ENCODE measurements around the gene ASIC3. TPM values are rescaled to one million over a fixed set of nuclear protein-coding genes. Genes with fewer than 3 reads are reported as not detected.

The ASIC3 gene
- total RNA-seq, 2 donors from 2014 or later = 1.7 to 11.0 TPM

- no peaks in the 10 kb centered on the region for H3K27me3 ChIP-seq (replicated peaks; ENCODE audit: insufficient read depth)
- WGBS = 90% methylated on average over 5 of the region's 5 CpGs
- H3K4me3 ChIP-seq = no peak overlapping the region
- peaks cover 0 to 10% of the 10 kb centered on the region in 2 donors for H3K36me3 ChIP-seq
- peaks cover 4% of the 10 kb centered on the region for H3K4me1 ChIP-seq (replicated peaks)
- H3K27ac ChIP-seq = no peak overlapping the region
- no peaks in the 10 kb centered on the region for H3K9me3 ChIP-seq
- intact Hi-C loops (cut with DNase I) = no loop called here
- no peak for DNase-seq (ENCODE audit: low spot score)
- TF ChIP-seq POLR2A (IDR thresholded peaks at IDR 0.05) (no peak), POLR2AphosphoS5 (IDR thresholded peaks at IDR 0.05) (no peak)
- TF ChIP-seq, protein P1, sequence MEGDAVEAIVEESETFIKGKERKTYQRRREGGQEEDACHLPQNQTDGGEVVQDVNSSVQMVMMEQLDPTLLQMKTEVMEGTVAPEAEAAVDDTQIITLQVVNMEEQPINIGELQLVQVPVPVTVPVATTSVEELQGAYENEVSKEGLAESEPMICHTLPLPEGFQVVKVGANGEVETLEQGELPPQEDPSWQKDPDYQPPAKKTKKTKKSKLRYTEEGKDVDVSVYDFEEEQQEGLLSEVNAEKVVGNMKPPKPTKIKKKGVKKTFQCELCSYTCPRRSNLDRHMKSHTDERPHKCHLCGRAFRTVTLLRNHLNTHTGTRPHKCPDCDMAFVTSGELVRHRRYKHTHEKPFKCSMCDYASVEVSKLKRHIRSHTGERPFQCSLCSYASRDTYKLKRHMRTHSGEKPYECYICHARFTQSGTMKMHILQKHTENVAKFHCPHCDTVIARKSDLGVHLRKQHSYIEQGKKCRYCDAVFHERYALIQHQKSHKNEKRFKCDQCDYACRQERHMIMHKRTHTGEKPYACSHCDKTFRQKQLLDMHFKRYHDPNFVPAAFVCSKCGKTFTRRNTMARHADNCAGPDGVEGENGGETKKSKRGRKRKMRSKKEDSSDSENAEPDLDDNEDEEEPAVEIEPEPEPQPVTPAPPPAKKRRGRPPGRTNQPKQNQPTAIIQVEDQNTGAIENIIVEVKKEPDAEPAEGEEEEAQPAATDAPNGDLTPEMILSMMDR (IDR thresholded peaks at IDR 0.05) = no peak
These were observed 14.5 kb upstream of the ASIC3 start for GRCh38 chr7:151033864-151034249.

DNA sequence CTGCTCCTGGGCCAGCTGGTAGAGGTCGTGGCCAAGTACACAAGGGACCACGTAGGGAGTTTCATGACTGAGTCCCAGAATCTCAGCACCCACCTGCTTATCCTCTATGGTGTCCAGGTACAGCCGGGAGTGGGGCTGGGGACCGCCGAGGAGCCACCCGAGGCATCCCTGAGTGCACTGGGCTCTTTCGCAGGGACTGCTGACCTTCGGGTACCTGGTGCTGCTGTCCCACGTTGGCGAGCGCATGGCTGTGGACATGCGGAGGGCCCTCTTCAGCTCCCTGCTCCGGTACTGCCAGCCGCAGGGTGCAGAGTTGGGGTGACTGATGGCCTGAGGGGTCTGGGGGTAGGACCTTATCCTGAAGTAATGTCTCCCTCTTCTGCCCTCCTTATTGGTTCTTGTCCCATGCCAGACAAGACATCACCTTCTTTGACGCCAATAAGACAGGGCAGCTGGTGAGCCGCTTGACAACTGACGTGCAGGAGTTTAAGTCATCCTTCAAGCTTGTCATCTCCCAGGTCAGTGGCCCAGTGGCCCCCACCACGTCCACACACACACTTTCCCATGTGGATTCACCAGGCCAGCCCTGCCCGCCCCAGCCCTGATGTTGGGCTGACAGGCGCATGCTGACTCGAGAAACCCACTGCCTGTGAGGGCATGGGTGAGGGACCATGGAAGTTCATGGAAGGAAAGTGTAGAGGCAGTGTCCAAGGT, 13.9 kb upstream of the ASIC3 start:
- Histone ChIP-seq H3K27ac (no peak overlapping the region), H3K4me1 (replicated peaks) (no peaks in the 10 kb centered on the region), H3K27me3 (replicated peaks; ENCODE audit: insufficient read depth) (no peaks in the 10 kb centered on the region), H3K9me3 (no peaks in the 10 kb centered on the region), H3K36me3 (peaks cover 0 to 10% of the 10 kb centered on the region in 2 donors), H3K4me3 (no peak overlapping the region)
- DNase-seq (ENCODE audit: low spot score) = no peak
- 92% methylated on average over 21 of the region's 21 CpGs for WGBS
- no peak for TF ChIP-seq POLR2AphosphoS5 (IDR thresholded peaks at IDR 0.05)
- no peak for TF ChIP-seq POLR2A (IDR thresholded peaks at IDR 0.05)
- TF ChIP-seq, protein P1 (IDR thresholded peaks at IDR 0.05) = no peak
- intact Hi-C loops (cut with DNase I) = no loop called here

GRCh38 chr7:151035026-151035717, 13.2 kb upstream of the ASIC3 start:
- Histone ChIP-seq H3K9me3 (no peaks in the 10 kb centered on the region), H3K36me3 (peaks cover 0 to 10% of the 10 kb centered on the region in 2 donors), H3K4me1 (replicated peaks) (no peaks in the 10 kb centered on the region), H3K27me3 (replicated peaks; ENCODE audit: insufficient read depth) (no peaks in the 10 kb centered on the region), H3K4me3 (no peak overlapping the region), H3K27ac (no peak overlapping the region)
- TF ChIP-seq POLR2AphosphoS5 (IDR thresholded peaks at IDR 0.05) (no peak), POLR2A (IDR thresholded peaks at IDR 0.05) (no peak)
- TF ChIP-seq, protein P1 (IDR thresholded peaks at IDR 0.05) = no peak
- no peak for DNase-seq (ENCODE audit: low spot score)
- intact Hi-C loops (cut with DNase I) = no loop called here
- 91% methylated on average over 20 of the region's 21 CpGs for WGBS

GRCh38 chr7:151035902-151036301, 12.4 kb upstream of the ASIC3 start:
- no peak for TF ChIP-seq POLR2A (IDR thresholded peaks at IDR 0.05)
- no peak for TF ChIP-seq POLR2AphosphoS5 (IDR thresholded peaks at IDR 0.05)
- TF ChIP-seq, protein P1 (IDR thresholded peaks at IDR 0.05) = no peak
- 95% methylated on average over 17 of the region's 17 CpGs for WGBS
- DNase-seq (ENCODE audit: low spot score) = no peak
- H3K27me3 ChIP-seq (replicated peaks; ENCODE audit: insufficient read depth) = no peaks in the 10 kb centered on the region
- intact Hi-C loops (cut with DNase I) = no loop called here
- no peaks in the 10 kb centered on the region for H3K9me3 ChIP-seq
- H3K36me3 ChIP-seq = peaks cover 0 to 10% of the 10 kb centered on the region in 2 donors
- H3K27ac ChIP-seq = no peak overlapping the region
- no peaks in the 10 kb centered on the region for H3K4me1 ChIP-seq (replicated peaks)
- H3K4me3 ChIP-seq = no peak overlapping the region

Measured in prostate gland (tissue), 2 donors.